HepG2 (cell line): ENCODE measurements around the gene TRAPPC4. TPM values are rescaled to one million over a fixed set of nuclear protein-coding genes. Genes with fewer than 3 reads are reported as not detected.

ENCODE experiments used
- ATF7-NPFF ChIP-seq: sonication (generic); formaldehyde crosslinking; IDR thresholded peaks from 2 replicates; pipeline ENCODE4 v1.8.1; 2023; ENCODE audit warnings: mild to moderate bottlenecking, low read depth, missing genetic modification reagents, moderate library complexity
- GPN1 ChIP-seq: sonication (generic); formaldehyde crosslinking; IDR thresholded peaks from 2 replicates; pipeline ENCODE4 v1.5.1; 2020; ENCODE audit warnings: missing genetic modification reagents, borderline replicate concordance
- HNRNPL ChIP-seq: fragments of 200-400 bp; formaldehyde crosslinking; IDR thresholded peaks from 2 replicates; pipeline ENCODE4 v1.6.1; 2017; ENCODE audit warnings: mild to moderate bottlenecking, low read depth, low read length
- ISX ChIP-seq: sonication (generic); formaldehyde crosslinking; conservative IDR thresholded peaks from 2 replicates; pipeline ENCODE4 v1.5.0; 2020; ENCODE audit warnings: missing genetic modification reagents
- KAT2B ChIP-seq: fragments of 150-350 bp; IDR thresholded peaks from 2 replicates; pipeline ENCODE4 v1.6.1; 2014; ENCODE audit warnings: low read depth, low read length, borderline replicate concordance
- MATR3 ChIP-seq: sonication (generic); formaldehyde crosslinking; IDR thresholded peaks from 2 replicates; pipeline ENCODE4 v1.4.0; 2020; ENCODE audit warnings: missing genetic modification reagents
- NFKBIZ ChIP-seq: IDR thresholded peaks from 2 replicates; pipeline ENCODE4 v1.6.1; 2018; ENCODE audit warnings: missing genetic modification reagents, missing compliant biosample characterization
- NRL ChIP-seq: sonication (generic); formaldehyde crosslinking; IDR thresholded peaks from 2 replicates; pipeline ENCODE4 v1.5.0; 2020; ENCODE audit warnings: missing genetic modification reagents, mild to moderate bottlenecking, moderate library complexity, borderline replicate concordance
- PHF8 ChIP-seq: sonication (generic); formaldehyde crosslinking; IDR thresholded peaks from 2 replicates; pipeline ENCODE4 v1.5.0; 2020; ENCODE audit warnings: missing genetic modification reagents
- SNRNP70 ChIP-seq: fragments of 200-400 bp; formaldehyde crosslinking; IDR thresholded peaks from 2 replicates; pipeline ENCODE4 v1.6.1; 2017; ENCODE audit warnings: mild to moderate bottlenecking, low read depth, low read length, moderate library complexity
- SSRP1 ChIP-seq: IDR thresholded peaks from 2 replicates; pipeline ENCODE4 v1.6.1; 2016; ENCODE audit warnings: control low read depth
- THAP11 ChIP-seq: IDR thresholded peaks from 2 replicates; pipeline ENCODE4 v1.6.1; 2016; ENCODE audit warnings: missing biosample characterization, missing genetic modification reagents
- ZKSCAN5 ChIP-seq: sonication (generic); formaldehyde crosslinking; IDR thresholded peaks from 2 replicates; pipeline ENCODE4 v1.5.1; 2020; ENCODE audit warnings: mild to moderate bottlenecking, missing genetic modification reagents
- ZNF207 ChIP-seq: fragments of 450-650 bp; IDR thresholded peaks from 2 replicates; pipeline ENCODE4 v1.6.1; 2016; ENCODE audit warnings: antibody characterized with exemption, borderline replicate concordance
- ZNF567 ChIP-seq: sonication (generic); formaldehyde crosslinking; IDR thresholded peaks from 2 replicates; pipeline ENCODE4 v1.8.1; 2023; ENCODE audit warnings: mild to moderate bottlenecking, missing genetic modification reagents, borderline replicate concordance
- polyA plus RNA-seq, 8 experiments: library from polyadenylated mRNA; depleted of rRNA in 3 of 8; stranded (reverse) in 7 of 8; unstranded in 1 of 8; fragments of >200 nt; fragmentation: Illumina TruSeq in 4 of 8; extraction: Trizol in 4 of 8; gene quantifications; 2 replicates each; pipeline versions ENCODE4 v1.2.1 to v1.2.3, GENCODE V29; 2011 to 2016; ENCODE audit warnings: low read depth in 4 of 8, missing spikeins in 1 of 8, mixed read lengths in 1 of 8; ENCODE audit not compliant: insufficient read depth in 1 of 8
- total RNA-seq, 5 experiments: library from RNA; depleted of rRNA; stranded (reverse); fragments of >200 nt; fragmentation: Illumina TruSeq; extraction: Trizol; gene quantifications; 2 replicates each; pipeline ENCODE4 v1.2.3, GENCODE V29; 2016; ENCODE audit warnings: low read depth in 1 of 5
- TF ChIP-seq, protein P1 (sequence below): sonication (generic); formaldehyde crosslinking; IDR thresholded peaks from 2 replicates; pipeline ENCODE4 v1.5.0; 2020; ENCODE audit warnings: missing genetic modification reagents
- TF ChIP-seq, protein P2 (sequence below): sonication (generic); formaldehyde crosslinking; IDR thresholded peaks from 2 replicates; pipeline ENCODE4 v1.5.1; 2020; ENCODE audit warnings: mild to moderate bottlenecking, missing genetic modification reagents
- TF ChIP-seq, protein P3 (sequence below): IDR thresholded peaks from 2 replicates; pipeline ENCODE4 v1.6.1; 2018; ENCODE audit warnings: missing genetic modification reagents
- TF ChIP-seq, protein P4 (sequence below): sonication (generic); formaldehyde crosslinking; IDR thresholded peaks from 2 replicates; pipeline ENCODE4 v1.4.0; 2020; ENCODE audit warnings: missing genetic modification reagents, borderline replicate concordance

TRAPPC4 gene
- total and polyA plus RNA-seq, 2 of the 13 experiments (the other 11 are each of a cell fraction or from before 2014, with no cell fraction given) = 97.4 to 140 TPM

DNA sequence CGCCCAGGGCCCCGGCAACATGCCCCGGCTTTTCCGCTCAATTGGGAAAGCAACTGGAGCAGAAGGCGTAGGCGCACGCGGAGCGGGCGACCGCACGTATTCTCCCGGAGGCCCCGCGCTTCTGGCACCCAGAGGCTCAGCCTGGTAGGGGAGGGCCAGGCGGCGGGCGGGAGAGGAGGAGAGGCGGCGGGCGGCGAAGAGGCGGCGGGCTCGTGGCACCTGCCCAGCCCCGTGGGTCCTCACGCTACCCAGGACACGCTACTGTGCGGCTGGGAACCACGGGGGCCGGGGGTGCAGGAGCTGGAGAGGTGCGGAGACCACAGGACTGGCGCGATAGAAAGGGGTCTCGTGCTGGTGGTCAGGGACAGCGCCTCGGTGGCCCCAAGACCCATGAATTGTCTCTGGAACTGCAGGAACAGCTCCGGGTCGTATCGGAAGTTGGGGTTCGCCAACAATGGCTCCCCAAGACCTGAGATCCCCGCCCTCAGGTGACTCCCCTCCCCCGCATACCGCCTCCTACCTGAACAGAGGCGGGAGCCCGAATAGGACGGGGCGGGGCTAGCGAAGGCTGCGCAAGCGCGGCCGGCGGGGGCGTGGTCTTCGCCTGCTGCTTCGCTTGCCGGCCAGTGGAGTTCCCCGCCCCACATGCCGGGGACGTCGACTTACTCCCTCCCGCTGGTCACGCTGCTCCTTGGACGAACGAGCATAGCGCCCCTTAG is 11.9 kb downstream of the TRAPPC4 start, which contains the start of gene SLC37A4 (continued):
- TF ChIP-seq HNRNPL (peak; percentile 11; the same call in 1 of the 2 replicates), PHF8 (CRISPR knock-in tag) (peak; percentile 38; the same call in 1 of the 2 replicates), ZNF207 (no peak), KAT2B (no peak), GPN1 (CRISPR knock-in tag) (no peak), ZNF567 (CRISPR knock-in tag) (0 out of 2 replicates have a peak, but pooled peaks have one; percentile 17), ZKSCAN5 (CRISPR knock-in tag) (no peak), ATF7-NPFF (peak; percentile 94), THAP11 (peak; percentile 78), NFKBIZ (CRISPR knock-in tag) (peak; percentile 59; the same call in 1 of the 2 replicates), SSRP1 (CRISPR knock-in tag) (peak; percentile 47; the same call in 1 of the 2 replicates), SNRNP70 (no peak), NRL (peak; percentile 19), ISX (CRISPR knock-in tag) (peak; percentile 61; the same call in 1 of the 2 replicates), MATR3 (CRISPR knock-in tag) (no peak)
- TF ChIP-seq, protein P1, sequence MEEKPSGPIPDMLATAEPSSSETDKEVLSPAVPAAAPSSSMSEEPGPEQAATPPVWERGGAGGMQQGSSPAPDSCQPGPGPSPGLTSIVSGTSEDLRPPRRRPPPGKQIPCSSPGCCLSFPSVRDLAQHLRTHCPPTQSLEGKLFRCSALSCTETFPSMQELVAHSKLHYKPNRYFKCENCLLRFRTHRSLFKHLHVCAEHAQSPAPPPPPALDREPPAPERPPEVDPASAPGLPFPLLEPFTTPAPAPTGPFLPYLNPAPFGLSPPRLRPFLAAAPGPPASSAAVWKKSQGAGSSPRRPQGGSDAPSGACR (CRISPR knock-in tag) = no peak
- TF ChIP-seq, protein P2, sequence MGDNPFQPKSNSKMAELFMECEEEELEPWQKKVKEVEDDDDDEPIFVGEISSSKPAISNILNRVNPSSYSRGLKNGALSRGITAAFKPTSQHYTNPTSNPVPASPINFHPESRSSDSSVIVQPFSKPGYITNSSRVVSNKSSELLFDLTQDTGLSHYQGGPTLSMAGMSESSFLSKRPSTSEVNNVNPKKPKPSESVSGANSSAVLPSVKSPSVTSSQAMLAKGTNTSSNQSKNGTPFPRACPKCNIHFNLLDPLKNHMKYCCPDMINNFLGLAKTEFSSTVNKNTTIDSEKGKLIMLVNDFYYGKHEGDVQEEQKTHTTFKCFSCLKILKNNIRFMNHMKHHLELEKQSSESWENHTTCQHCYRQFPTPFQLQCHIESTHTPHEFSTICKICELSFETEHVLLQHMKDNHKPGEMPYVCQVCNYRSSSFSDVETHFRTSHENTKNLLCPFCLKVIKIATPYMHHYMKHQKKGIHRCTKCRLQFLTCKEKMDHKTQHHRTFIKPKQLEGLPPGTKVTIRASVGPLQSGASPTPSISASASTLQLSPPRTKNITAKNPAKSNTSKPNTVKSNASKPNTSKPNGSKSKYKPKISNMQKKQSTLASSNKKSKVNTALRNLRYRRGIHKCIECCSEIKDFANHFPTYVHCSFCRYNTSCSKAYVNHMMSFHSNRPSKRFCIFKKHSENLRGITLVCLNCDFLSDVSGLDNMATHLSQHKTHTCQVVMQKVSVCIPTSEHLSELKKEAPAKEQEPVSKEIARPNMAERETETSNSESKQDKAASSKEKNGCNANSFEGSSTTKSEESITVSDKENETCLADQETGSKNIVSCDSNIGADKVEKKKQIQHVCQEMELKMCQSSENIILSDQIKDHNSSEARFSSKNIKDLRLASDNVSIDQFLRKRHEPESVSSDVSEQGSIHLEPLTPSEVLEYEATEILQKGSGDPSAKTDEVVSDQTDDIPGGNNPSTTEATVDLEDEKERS (CRISPR knock-in tag) = no peak
- TF ChIP-seq, protein P3, sequence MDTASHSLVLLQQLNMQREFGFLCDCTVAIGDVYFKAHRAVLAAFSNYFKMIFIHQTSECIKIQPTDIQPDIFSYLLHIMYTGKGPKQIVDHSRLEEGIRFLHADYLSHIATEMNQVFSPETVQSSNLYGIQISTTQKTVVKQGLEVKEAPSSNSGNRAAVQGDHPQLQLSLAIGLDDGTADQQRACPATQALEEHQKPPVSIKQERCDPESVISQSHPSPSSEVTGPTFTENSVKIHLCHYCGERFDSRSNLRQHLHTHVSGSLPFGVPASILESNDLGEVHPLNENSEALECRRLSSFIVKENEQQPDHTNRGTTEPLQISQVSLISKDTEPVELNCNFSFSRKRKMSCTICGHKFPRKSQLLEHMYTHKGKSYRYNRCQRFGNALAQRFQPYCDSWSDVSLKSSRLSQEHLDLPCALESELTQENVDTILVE (CRISPR knock-in tag) = peak; percentile 91
- TF ChIP-seq, protein P4, sequence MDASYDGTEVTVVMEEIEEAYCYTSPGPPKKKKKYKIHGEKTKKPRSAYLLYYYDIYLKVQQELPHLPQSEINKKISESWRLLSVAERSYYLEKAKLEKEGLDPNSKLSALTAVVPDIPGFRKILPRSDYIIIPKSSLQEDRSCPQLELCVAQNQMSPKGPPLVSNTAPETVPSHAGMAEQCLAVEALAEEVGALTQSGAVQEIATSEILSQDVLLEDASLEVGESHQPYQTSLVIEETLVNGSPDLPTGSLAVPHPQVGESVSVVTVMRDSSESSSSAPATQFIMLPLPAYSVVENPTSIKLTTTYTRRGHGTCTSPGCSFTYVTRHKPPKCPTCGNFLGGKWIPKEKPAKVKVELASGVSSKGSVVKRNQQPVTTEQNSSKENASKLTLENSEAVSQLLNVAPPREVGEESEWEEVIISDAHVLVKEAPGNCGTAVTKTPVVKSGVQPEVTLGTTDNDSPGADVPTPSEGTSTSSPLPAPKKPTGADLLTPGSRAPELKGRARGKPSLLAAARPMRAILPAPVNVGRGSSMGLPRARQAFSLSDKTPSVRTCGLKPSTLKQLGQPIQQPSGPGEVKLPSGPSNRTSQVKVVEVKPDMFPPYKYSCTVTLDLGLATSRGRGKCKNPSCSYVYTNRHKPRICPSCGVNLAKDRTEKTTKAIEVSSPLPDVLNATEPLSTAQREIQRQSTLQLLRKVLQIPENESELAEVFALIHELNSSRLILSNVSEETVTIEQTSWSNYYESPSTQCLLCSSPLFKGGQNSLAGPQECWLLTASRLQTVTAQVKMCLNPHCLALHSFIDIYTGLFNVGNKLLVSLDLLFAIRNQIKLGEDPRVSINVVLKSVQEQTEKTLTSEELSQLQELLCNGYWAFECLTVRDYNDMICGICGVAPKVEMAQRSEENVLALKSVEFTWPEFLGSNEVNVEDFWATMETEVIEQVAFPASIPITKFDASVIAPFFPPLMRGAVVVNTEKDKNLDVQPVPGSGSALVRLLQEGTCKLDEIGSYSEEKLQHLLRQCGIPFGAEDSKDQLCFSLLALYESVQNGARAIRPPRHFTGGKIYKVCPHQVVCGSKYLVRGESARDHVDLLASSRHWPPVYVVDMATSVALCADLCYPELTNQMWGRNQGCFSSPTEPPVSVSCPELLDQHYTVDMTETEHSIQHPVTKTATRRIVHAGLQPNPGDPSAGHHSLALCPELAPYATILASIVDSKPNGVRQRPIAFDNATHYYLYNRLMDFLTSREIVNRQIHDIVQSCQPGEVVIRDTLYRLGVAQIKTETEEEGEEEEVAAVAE (CRISPR knock-in tag) = no peak
